Karpas-422 (cell line): ENCODE measurements around the gene DENND2D. TPM values are rescaled to one million over a fixed set of nuclear protein-coding genes. Genes with fewer than 3 reads are reported as not detected.
A peak's percentile ranks its signal among the peaks of the same experiment; 100 is the strongest.
"Not testable (repeated sequence)": the region's sequence is repeated elsewhere in the genome, so short reads cannot be mapped to it uniquely, and the experiment has no call there.

ENCODE experiments used
- DNase-seq: peaks from one replicate; pipeline ENCODE4 v3.0.0-alpha.2; 2015
- H2AFZ ChIP-seq: fragments of 200-600 bp; sonication (generic); 2 replicates; pipeline ENCODE4 v1.6.1; 2014; ENCODE audit warnings: antibody characterized with exemption, low read length, mixed read lengths
- H3K27ac ChIP-seq: fragments of 200-600 bp; sonication (generic); 2 replicates; pipeline ENCODE4 v1.5.1; 2014; ENCODE audit warnings: mild to moderate bottlenecking, low read length, moderate library complexity
- H3K27me3 ChIP-seq: fragments of 200-600 bp; sonication (generic); 2 replicates; pipeline ENCODE4 v1.6.1; 2014; ENCODE audit warnings: low read length, mixed read lengths
- H3K36me3 ChIP-seq: fragments of 200-600 bp; sonication (generic); 2 replicates; pipeline ENCODE4 v1.6.1; 2014; ENCODE audit warnings: low read length, mixed read lengths; ENCODE audit not compliant: insufficient read depth
- H3K4me1 ChIP-seq: fragments of 200-600 bp; sonication (generic); 2 replicates; pipeline ENCODE4 v1.6.1; 2014; ENCODE audit warnings: mild to moderate bottlenecking, low read length, mixed read lengths
- H3K4me2 ChIP-seq: fragments of 200-600 bp; sonication (generic); 2 replicates; pipeline ENCODE4 v1.6.1; 2014; ENCODE audit warnings: low read length, low read depth, mild to moderate bottlenecking; ENCODE audit not compliant: poor library complexity, severe bottlenecking
- H3K4me3 ChIP-seq: fragments of 200-600 bp; sonication (generic); 2 replicates; pipeline ENCODE4 v1.5.1; 2014; ENCODE audit warnings: mild to moderate bottlenecking, antibody characterized with exemption, low read length, mixed read lengths
- H3K79me2 ChIP-seq: fragments of 200-600 bp; sonication (generic); 2 replicates; pipeline ENCODE4 v1.6.1; 2014; ENCODE audit warnings: mild to moderate bottlenecking, low read length, mixed read lengths
- H3K9ac ChIP-seq: fragments of 200-600 bp; sonication (generic); 2 replicates; pipeline ENCODE4 v1.6.0; 2014; ENCODE audit warnings: low read length
- H3K9me2 ChIP-seq: fragments of 200-600 bp; sonication (generic), shearing (Covaris generic); replicated peaks from 2 replicates; pipeline ENCODE4 v1.6.0; 2014; ENCODE audit warnings: mild to moderate bottlenecking, low read length, moderate library complexity; ENCODE audit not compliant: insufficient read depth
- H3K9me3 ChIP-seq: fragments of 300-700, 200-600 bp; sonication (generic); 2 replicates; pipeline ENCODE4 v1.6.1; 2014; ENCODE audit warnings: low read length, mixed read lengths
- H4K20me1 ChIP-seq: fragments of 200-600 bp; sonication (generic); 2 replicates; pipeline ENCODE4 v1.6.1; 2014; ENCODE audit warnings: mild to moderate bottlenecking, antibody characterized with exemption, low read length, low read depth; ENCODE audit not compliant: insufficient read depth
- total RNA-seq: library from RNA; depleted of rRNA; stranded (reverse); fragments of >200 nt; shearing (Covaris generic); gene quantifications from 2 replicates; pipeline ENCODE4 v1.2.3, GENCODE V29; 2014; ENCODE audit warnings: low replicate concordance

Gene DENND2D
- total RNA-seq, 1 experiment from 2014 or later, result 90.9 TPM

DNA sequence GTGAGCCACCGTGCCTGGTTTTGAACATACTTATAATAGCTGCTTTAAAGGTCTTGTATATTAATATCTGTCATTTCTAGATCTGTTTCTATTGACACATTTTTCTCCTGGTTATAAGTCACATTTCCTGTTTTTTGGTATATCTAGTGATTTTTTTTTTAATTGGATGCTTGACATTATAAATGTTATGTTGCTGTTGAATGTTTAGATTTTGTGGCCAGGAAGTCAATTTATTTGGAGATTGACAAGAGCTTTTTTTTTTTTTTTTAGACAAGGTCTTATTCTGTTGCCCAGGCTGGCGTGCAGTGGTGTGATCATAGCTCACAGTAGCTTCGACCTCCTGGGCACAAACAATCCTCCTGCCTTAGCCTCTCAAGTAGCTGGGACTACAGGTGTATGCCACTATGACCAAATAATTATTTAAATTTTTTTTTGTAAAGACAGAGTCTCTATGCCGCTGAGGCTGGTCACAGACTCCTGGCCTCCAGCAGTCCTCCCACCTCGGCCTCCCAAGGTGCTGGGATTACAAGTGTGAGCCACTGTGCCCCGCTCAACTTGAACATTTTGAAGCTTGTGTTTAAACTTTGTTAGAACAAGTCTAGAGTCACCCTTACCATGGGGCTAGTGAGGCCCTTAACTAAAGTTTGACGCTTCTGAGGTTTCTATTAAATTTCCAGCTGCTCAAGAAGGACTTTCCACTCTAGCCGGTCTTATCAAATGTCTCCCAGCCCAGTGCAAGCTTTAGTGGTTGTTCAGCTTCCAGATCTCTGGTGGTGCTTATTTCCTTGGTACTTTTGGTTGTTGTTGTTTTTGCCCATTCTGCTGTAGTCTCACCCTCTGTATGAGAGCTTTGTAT lies 18.5 kb upstream of the DENND2D start:
- Histone ChIP-seq H3K9me2 (no peaks in the 10 kb centered on the region), H2AFZ (no peak overlapping the region), H3K9me3 (no peaks in the 10 kb centered on the region), H3K36me3 (no peaks in the 10 kb centered on the region), H3K9ac (peak overlapping the region; percentile 64), H3K79me2 (no peaks in the 10 kb centered on the region), H3K4me3 (peak overlapping the region; percentile 15), H3K27me3 (no peaks in the 10 kb centered on the region), H3K4me1 (peaks cover 95% of the 10 kb centered on the region), H3K27ac (peak overlapping the region; percentile 96), H4K20me1 (no peaks in the 10 kb centered on the region), H3K4me2 (peak overlapping the region; percentile 70)
- peak; percentile 42 for DNase-seq

DNA sequence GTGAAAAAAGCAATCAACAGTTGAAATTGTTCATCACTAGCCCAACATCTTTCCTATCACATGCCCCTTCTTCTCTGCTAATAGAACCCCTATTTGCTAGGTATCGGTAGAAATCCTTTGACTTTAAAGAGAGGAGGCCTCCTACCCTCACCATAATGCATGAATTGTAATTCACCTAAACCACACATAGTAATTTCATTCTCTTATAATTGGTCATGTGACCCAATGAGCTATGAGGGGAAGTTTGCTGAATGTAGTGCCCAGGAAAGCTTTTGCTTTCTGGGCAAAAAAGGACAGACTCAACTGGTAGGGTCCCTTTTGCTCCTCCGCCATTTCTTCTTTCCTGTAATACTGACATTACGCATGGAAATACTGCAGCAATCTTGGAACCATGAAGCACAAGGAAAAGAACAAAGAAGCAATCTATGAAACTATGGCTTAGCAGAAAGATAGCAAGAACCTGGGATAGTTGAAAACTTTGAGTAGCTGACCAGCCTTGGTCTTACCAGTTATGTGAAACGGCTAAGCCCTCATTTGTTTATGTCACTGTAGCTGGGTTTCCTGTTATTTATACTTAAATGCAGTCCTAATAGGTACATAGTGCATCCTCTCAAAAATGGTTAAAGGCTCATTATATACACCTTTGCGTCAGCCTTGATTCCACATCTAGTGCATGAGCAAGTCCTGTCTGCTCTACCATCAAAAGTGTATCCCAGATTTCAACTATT lies 16.9 kb upstream of the DENND2D start:
- peak overlapping the region; percentile 57 for H3K4me2 ChIP-seq

DNA sequence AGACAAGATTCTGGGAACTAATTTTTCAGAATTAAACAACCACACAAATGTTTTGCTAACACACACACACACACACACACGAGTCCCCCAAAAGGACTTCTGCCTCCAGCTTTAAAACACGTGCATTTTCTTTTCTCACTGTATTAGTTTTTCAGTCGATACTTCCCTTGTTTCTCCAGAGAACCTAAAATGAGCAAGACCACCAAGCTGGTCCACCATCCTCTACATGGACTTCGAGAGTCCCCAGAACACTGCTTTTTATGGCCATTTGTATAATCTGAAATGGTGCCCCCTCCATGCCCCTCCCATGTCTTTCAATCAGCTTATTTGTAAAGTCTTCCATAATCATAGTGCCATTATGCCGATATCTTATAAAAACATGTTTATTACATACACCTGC lies 16.3 kb upstream of the DENND2D start:
- Histone ChIP-seq H3K9me3 (no peaks in the 10 kb centered on the region), H2AFZ (no peak overlapping the region), H3K9ac (peak overlapping the region; percentile 63), H3K4me1 (peaks cover 95% of the 10 kb centered on the region), H4K20me1 (no peaks in the 10 kb centered on the region), H3K4me2 (peak overlapping the region; percentile 57), H3K4me3 (peak overlapping the region; percentile 33; the same call in 1 of the 2 replicates), H3K36me3 (no peaks in the 10 kb centered on the region), H3K79me2 (no peaks in the 10 kb centered on the region), H3K27ac (peak overlapping the region; percentile 96), H3K27me3 (no peaks in the 10 kb centered on the region), H3K9me2 (no peaks in the 10 kb centered on the region)
- DNase-seq, result peak; percentile 59

More for the DNA sequence above, 16.9 kb upstream of the DENND2D start:
- peak overlapping the region; percentile 96 for H3K27ac ChIP-seq
- DNase-seq, result peak; percentile 66
- H3K9me2 ChIP-seq, result no peaks in the 10 kb centered on the region
- H3K27me3 ChIP-seq, result no peaks in the 10 kb centered on the region
- peak overlapping the region; percentile 33; the same call in 1 of the 2 replicates for H3K4me3 ChIP-seq
- no peaks in the 10 kb centered on the region for H3K36me3 ChIP-seq
- H3K9ac ChIP-seq, result peak overlapping the region; percentile 63
- no peaks in the 10 kb centered on the region for H4K20me1 ChIP-seq
- no peaks in the 10 kb centered on the region for H3K9me3 ChIP-seq
- H2AFZ ChIP-seq, result peak overlapping the region; percentile 41
- H3K79me2 ChIP-seq, result no peaks in the 10 kb centered on the region
- peaks cover 100% of the 10 kb centered on the region for H3K4me1 ChIP-seq

DNA sequence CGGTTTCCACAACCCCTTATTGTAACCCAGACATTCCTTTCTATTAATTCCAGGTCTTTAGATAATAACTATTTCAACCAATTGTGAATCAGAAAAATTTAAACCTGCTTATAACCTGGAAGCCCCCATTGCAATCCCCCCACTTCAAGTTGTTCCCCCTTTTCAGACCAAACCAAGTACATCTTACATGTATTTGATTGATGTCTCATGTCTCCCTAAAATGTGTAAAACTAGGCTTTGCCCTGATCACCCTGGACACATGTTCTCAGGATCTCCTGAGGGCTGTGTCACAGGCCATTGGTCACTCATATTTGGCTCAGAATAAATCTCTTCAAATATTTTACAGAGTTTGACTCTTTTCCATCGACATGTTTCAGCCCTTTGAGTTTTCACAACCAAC lies 14.8 kb upstream of the DENND2D start:
- not testable (repeated sequence) for H3K27me3 ChIP-seq, H3K9me2 ChIP-seq, H2AFZ ChIP-seq, H4K20me1 ChIP-seq, H3K36me3 ChIP-seq, H3K9me3 ChIP-seq, H3K79me2 ChIP-seq
- H3K27ac ChIP-seq, result peak overlapping the region; percentile 96
- H3K4me1 ChIP-seq, result peaks cover 81% of the 10 kb centered on the region
- peak overlapping the region; percentile 57 for H3K4me2 ChIP-seq
- peak overlapping the region; percentile 37 for H3K4me3 ChIP-seq
- DNase-seq, result peak; percentile 65
- H3K9ac ChIP-seq, result peak overlapping the region; percentile 63

DNA sequence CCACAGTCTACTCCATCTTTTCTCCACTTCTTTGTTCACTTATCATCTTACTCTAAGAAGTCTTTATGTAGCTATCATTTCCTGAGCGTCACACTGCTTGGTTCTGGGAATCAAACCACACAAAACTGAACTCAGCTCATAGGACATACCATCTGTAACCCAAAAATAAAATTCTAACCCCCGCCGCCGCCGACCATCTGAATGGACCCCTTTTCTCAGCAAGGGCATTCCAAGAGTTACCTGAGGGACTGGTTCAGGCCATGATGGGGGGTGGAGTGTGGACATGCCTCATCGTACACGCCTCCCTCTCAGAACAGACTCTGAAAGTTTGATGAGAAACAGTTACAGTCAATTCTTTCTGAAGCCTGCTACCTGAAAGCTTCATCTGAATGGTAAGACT lies 14.4 kb upstream of the DENND2D start:
- DNase-seq, result peak; percentile 81
- peak overlapping the region; percentile 57 for H3K4me2 ChIP-seq
- peak overlapping the region; percentile 37 for H3K4me3 ChIP-seq
- H3K9me3 ChIP-seq, result no peaks in the 10 kb centered on the region
- H3K36me3 ChIP-seq, result no peaks in the 10 kb centered on the region
- peak overlapping the region; percentile 96 for H3K27ac ChIP-seq
- H3K4me1 ChIP-seq, result peaks cover 77% of the 10 kb centered on the region
- H3K9ac ChIP-seq, result peak overlapping the region; percentile 63
- no peak overlapping the region for H2AFZ ChIP-seq
- H3K9me2 ChIP-seq, result no peaks in the 10 kb centered on the region
- no peaks in the 10 kb centered on the region for H3K79me2 ChIP-seq
- H3K27me3 ChIP-seq, result no peaks in the 10 kb centered on the region
- no peaks in the 10 kb centered on the region for H4K20me1 ChIP-seq

DNA sequence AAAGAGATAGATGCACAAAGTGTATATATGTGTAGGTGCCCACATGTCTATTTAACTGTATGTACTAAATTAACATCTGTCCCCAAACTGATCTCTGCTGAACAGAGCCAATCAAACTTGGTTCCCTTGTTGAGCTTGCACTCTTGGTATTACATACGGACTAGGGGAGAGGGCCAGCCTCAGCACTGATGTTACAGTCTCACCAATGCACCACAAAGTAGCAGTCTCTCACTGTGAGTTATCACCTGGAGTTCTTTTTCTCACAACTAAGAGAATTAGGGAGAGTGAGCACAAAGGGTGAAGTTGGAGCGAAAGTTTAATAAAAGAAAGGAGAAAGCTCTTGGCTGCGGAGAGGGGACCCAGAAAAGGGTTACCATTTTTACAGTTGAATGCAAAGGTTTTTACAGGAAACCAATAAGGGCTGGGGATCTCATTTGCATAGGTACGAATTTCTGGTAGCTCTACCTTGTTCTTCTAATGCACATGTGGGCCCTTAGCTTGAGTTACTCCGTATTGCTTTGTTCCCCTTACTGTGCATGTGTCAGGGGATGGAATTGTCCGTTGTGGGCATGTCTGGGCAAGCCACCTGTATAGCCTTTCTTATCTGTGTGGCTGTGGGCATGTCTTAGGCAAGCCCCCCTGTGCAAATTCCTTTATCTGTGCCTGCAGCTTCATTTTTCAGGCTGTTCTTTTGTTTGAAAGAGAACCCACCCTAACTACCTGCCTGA lies 13.8 kb upstream of the DENND2D start:
- H2AFZ ChIP-seq, result 0 out of 2 replicates have a peak overlapping the region, but pooled peaks have one; percentile 47
- peak overlapping the region; percentile 63 for H3K9ac ChIP-seq
- no peaks in the 10 kb centered on the region for H4K20me1 ChIP-seq
- H3K4me3 ChIP-seq, result peak overlapping the region; percentile 46
- H3K9me3 ChIP-seq, result no peaks in the 10 kb centered on the region
- no peaks in the 10 kb centered on the region for H3K9me2 ChIP-seq
- H3K4me2 ChIP-seq, result peak overlapping the region; percentile 57
- peak; percentile 94 for DNase-seq
- no peaks in the 10 kb centered on the region for H3K27me3 ChIP-seq
- H3K79me2 ChIP-seq, result no peaks in the 10 kb centered on the region
- H3K36me3 ChIP-seq, result no peaks in the 10 kb centered on the region
- peak overlapping the region; percentile 96 for H3K27ac ChIP-seq
- peaks cover 70% of the 10 kb centered on the region for H3K4me1 ChIP-seq

DNA sequence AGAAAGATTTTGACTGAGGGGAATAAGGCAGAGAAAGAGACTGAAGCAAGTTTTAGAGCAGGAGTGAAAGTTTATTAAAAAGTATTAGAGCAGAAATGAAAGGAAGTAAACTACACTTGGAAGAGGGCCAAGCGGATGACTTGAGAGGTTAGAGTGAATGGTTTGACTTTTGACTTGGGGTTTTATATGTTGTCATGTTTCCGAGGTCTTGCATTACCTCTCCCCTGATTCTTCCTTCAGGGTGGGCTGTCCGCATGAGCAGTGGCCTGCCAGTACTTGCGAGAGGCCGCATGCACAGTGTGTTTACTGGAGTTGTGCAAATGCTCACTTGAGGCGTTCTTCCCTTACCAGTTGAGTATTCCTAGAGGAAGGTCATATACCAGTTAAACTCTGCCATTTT lies 13.0 kb upstream of the DENND2D start:
- no peak overlapping the region for H2AFZ ChIP-seq
- H3K9me3 ChIP-seq, result no peaks in the 10 kb centered on the region
- peak overlapping the region; percentile 96 for H3K27ac ChIP-seq
- H3K4me1 ChIP-seq, result peaks cover 62% of the 10 kb centered on the region
- no peaks in the 10 kb centered on the region for H3K27me3 ChIP-seq
- H3K4me2 ChIP-seq, result peak overlapping the region; percentile 57
- H3K4me3 ChIP-seq, result no peak overlapping the region
- no peaks in the 10 kb centered on the region for H3K79me2 ChIP-seq
- DNase-seq, result no peak
- H3K36me3 ChIP-seq, result no peaks in the 10 kb centered on the region
- H4K20me1 ChIP-seq, result no peaks in the 10 kb centered on the region
- peak overlapping the region; percentile 63; the same call in 1 of the 2 replicates for H3K9ac ChIP-seq
- no peaks in the 10 kb centered on the region for H3K9me2 ChIP-seq
